ENCODE measurements around the gene SMAD3.

DNA sequence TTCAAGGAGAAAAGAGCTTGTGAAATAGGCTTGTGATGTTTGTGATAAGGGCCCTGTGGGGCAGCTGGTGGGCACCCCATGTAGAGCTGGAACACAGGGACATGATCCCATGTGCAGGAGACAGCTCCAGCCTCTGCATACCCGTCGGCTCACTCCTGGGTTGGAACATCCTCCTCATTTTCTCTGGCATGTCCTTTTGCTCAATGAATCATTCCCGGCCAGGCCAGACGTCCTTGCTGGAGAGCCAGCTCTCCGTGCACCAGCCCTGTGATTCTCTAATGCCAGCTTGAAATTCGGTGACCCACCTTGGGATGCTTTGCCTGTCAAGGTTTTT is 77.3 kb downstream of the SMAD3 start:
- TF ChIP-seq CTCF (IDR thresholded peaks at IDR 0.05) (no peak), EZH2 (IDR thresholded peaks at IDR 0.05; ENCODE audit: borderline replicate concordance, insufficient read depth, low read depth, low read length, poor library complexity, severe bottlenecking) (no peak)
